Effector CD8-positive, alpha-beta T cell (primary cell): ENCODE data around the gene COL5A2.

ENCODE experiments used
- DNase-seq: peaks from one replicate; lab custom pipeline; 2025; lab: John Stamatoyannopoulos, UW

COL5A2 gene

GRCh38 chr2:189097934-189098333, 81.6 kb downstream of the COL5A2 start:
- no peak for DNase-seq

- no peak for DNase-seq
These were observed 82.7 kb downstream of the COL5A2 start for GRCh38 chr2:189096769-189097447.

- no peak for DNase-seq
These were observed 84.5 kb downstream of the COL5A2 start for GRCh38 chr2:189095101-189095500.

GRCh38 chr2:189092936-189093335, 86.6 kb downstream of the COL5A2 start:
- no peak for DNase-seq

GRCh38 chr2:189091253-189091652, 88.3 kb downstream of the COL5A2 start:
- DNase-seq, result no peak

GRCh38 chr2:189088591-189089205, 90.9 kb downstream of the COL5A2 start:
- DNase-seq, result no peak

- DNase-seq, result no peak
These were observed 92.9 kb downstream of the COL5A2 start for GRCh38 chr2:189086710-189087109.

GRCh38 chr2:189086250-189086649, 93.3 kb downstream of the COL5A2 start:
- no peak for DNase-seq

- DNase-seq, result no peak
These were observed 96.0 kb downstream of the COL5A2 start for GRCh38 chr2:189083606-189084005.

GRCh38 chr2:189083106-189083505, 96.5 kb downstream of the COL5A2 start:
- DNase-seq, result no peak

GRCh38 chr2:189082376-189082975, 97.1 kb downstream of the COL5A2 start:
- no peak for DNase-seq

GRCh38 chr2:189076572-189076971, 103.0 kb downstream of the COL5A2 start:
- DNase-seq, result no peak

GRCh38 chr2:189076120-189076519, 103.4 kb downstream of the COL5A2 start:
- no peak for DNase-seq

GRCh38 chr2:189074506-189074905, 105.1 kb downstream of the COL5A2 start:
- no peak for DNase-seq

- DNase-seq, result no peak
These were observed 107.5 kb downstream of the COL5A2 start for GRCh38 chr2:189072036-189072435.

- no peak for DNase-seq
These were observed 109.5 kb downstream of the COL5A2 start for GRCh38 chr2:189069855-189070619.

- DNase-seq, result no peak
These were observed 113.5 kb downstream of the COL5A2 start for GRCh38 chr2:189066037-189066436.

- no peak for DNase-seq
These were observed 119.4 kb downstream of the COL5A2 start for GRCh38 chr2:189060096-189060642.

GRCh38 chr2:189057316-189057715, 122.2 kb downstream of the COL5A2 start:
- no peak for DNase-seq

- no peak for DNase-seq
These were observed 123.1 kb downstream of the COL5A2 start for GRCh38 chr2:189056200-189057106.

- DNase-seq, result no peak
These were observed 129.3 kb downstream of the COL5A2 start for GRCh38 chr2:189050165-189050712.
